ENCODE data around the gene CELF3. TPM values are rescaled to one million over a fixed set of nuclear protein-coding genes. Genes with fewer than 3 reads are reported as not detected.

CELF3 gene
- total RNA-seq, 1 experiment from 2014 or later: not detected

DNA sequence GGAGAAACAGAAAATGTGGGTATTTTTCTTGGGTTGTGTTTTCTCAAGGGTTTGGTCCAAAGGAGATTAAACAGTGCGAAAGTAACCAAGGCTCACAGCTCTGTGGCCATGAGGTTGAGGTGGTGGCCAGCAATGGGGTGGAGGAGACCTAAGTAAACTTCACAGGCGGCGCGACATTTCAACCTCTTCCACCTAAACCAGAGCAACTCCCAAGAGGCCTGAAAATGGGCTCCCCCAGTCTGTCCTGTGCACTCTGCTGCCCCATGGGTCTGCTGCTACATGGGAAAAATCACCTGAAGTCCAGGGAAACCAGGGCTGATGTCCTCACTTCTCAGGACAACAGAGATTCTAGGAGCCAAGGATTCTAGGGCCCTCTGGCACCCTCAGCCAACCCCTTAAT lies 12.4 kb downstream of the CELF3 start:
- Mint-ChIP-seq H3K4me1 (ENCODE audit: low read depth, unreplicated experiment) (peaks cover 7% of the 10 kb centered on the region), H3K27me3 (ENCODE audit: unreplicated experiment) (no peaks in the 10 kb centered on the region), H3K4me3 (ENCODE audit: low read depth, unreplicated experiment) (no peak overlapping the region), H3K27ac (ENCODE audit: unreplicated experiment) (no peak overlapping the region), H3K36me3 (ENCODE audit: insufficient read depth, unreplicated experiment) (peaks cover 8% of the 10 kb centered on the region), H3K9me3 (ENCODE audit: low read depth, unreplicated experiment) (no peaks in the 10 kb centered on the region)
- no peak for TF ChIP-seq CTCF (IDR thresholded peaks at IDR 0.05; ENCODE audit: unreplicated experiment)
- DNase-seq: no peak
- CTCF ChIA-PET: no interaction called here
- BruUV-seq (replicated peaks): no TSS peak
- intact Hi-C loops (cut with micrococcal nuclease; ENCODE audit: unreplicated experiment): no loop called here

- no peak for TF ChIP-seq CTCF (IDR thresholded peaks at IDR 0.05; ENCODE audit: unreplicated experiment)
- intact Hi-C loops (cut with micrococcal nuclease; ENCODE audit: unreplicated experiment): no loop called here
- H3K36me3 Mint-ChIP-seq (ENCODE audit: insufficient read depth, unreplicated experiment): peaks cover 8% of the 10 kb centered on the region
- CTCF ChIA-PET: no interaction called here
- H3K4me1 Mint-ChIP-seq (ENCODE audit: low read depth, unreplicated experiment): peaks cover 7% of the 10 kb centered on the region
- no peaks in the 10 kb centered on the region for H3K27me3 Mint-ChIP-seq (ENCODE audit: unreplicated experiment)
- no peak overlapping the region for H3K27ac Mint-ChIP-seq (ENCODE audit: unreplicated experiment)
- DNase-seq: no peak
- H3K9me3 Mint-ChIP-seq (ENCODE audit: low read depth, unreplicated experiment): no peaks in the 10 kb centered on the region
- no TSS peak for BruUV-seq (replicated peaks)
- no peak overlapping the region for H3K4me3 Mint-ChIP-seq (ENCODE audit: low read depth, unreplicated experiment)
Observed at GRCh38 chr1:151703813-151704212, 12.8 kb downstream of the CELF3 start.

GRCh38 chr1:151702936-151703335 lies 13.7 kb downstream of the CELF3 start:
- no peak for TF ChIP-seq CTCF (IDR thresholded peaks at IDR 0.05; ENCODE audit: unreplicated experiment)
- DNase-seq: no peak
- Mint-ChIP-seq H3K4me3 (ENCODE audit: low read depth, unreplicated experiment) (no peak overlapping the region), H3K4me1 (ENCODE audit: low read depth, unreplicated experiment) (peaks cover 7% of the 10 kb centered on the region), H3K27ac (ENCODE audit: unreplicated experiment) (no peak overlapping the region), H3K27me3 (ENCODE audit: unreplicated experiment) (no peaks in the 10 kb centered on the region), H3K36me3 (ENCODE audit: insufficient read depth, unreplicated experiment) (peaks cover 8% of the 10 kb centered on the region), H3K9me3 (ENCODE audit: low read depth, unreplicated experiment) (no peaks in the 10 kb centered on the region)
- no TSS peak for BruUV-seq (replicated peaks)
- intact Hi-C loops (cut with micrococcal nuclease; ENCODE audit: unreplicated experiment): no loop called here
- CTCF ChIA-PET: no interaction called here

DNA sequence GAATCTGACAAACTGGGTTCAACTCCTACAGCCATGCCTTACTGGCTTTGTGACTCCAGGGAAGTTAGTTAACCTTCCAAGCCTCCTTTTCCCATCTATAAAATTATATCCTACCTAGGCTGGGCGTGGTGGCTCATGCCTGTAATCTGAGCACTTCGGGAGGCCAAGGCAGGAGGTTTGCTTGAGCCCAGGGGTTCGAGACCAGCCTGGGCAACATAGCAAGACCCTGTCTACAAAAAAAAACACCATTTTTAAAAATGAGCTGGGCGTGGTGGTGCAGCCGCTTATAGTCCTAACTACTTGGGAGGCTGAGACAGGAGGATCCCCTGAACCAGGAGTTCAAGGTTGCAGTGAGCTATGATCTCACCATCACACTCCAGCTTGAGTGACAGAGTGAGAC lies 15.1 kb downstream of the CELF3 start:
- DNase-seq: no peak
- intact Hi-C loops (cut with micrococcal nuclease; ENCODE audit: unreplicated experiment): no loop called here
- H3K9me3 Mint-ChIP-seq (ENCODE audit: low read depth, unreplicated experiment): no peaks in the 10 kb centered on the region
- peaks cover 7% of the 10 kb centered on the region for H3K4me1 Mint-ChIP-seq (ENCODE audit: low read depth, unreplicated experiment)
- no peak overlapping the region for H3K4me3 Mint-ChIP-seq (ENCODE audit: low read depth, unreplicated experiment)
- H3K27ac Mint-ChIP-seq (ENCODE audit: unreplicated experiment): no peak overlapping the region
- CTCF ChIA-PET: interaction anchor here (0.5 to 0.6 kb wide), 2 partner anchors 57 to 99 kb away, joined by 3 to 5 read pairs; no protein-coding TSS in a partner anchor
- H3K36me3 Mint-ChIP-seq (ENCODE audit: insufficient read depth, unreplicated experiment): peaks cover 8% of the 10 kb centered on the region
- H3K27me3 Mint-ChIP-seq (ENCODE audit: unreplicated experiment): no peaks in the 10 kb centered on the region
- no peak for TF ChIP-seq CTCF (IDR thresholded peaks at IDR 0.05; ENCODE audit: unreplicated experiment)
- no TSS peak for BruUV-seq (replicated peaks)

Measured in Calu3 (cell line).